IPS DF 6.9 (cell line): Measurements from ENCODE around the gene HSF5.

ENCODE experiments used
- DNase-seq: peaks from one replicate; pipeline ENCODE4 v3.0.0-alpha.2; 2013; ENCODE audit warnings: low read depth, low spot score
- H3K27ac ChIP-seq: one replicate; pipeline ENCODE4 v1.5.1; 2013; ENCODE audit warnings: low read length, control low read depth
- H3K27me3 ChIP-seq: 2 replicates; pipeline ENCODE4 v1.6.1; 2013; ENCODE audit warnings: mild to moderate bottlenecking, low read length; ENCODE audit not compliant: control insufficient read depth, insufficient read depth
- H3K36me3 ChIP-seq: 2 replicates; pipeline ENCODE4 v1.6.1; 2013; ENCODE audit warnings: low read length; ENCODE audit not compliant: control insufficient read depth, insufficient read depth
- H3K4me1 ChIP-seq: 2 replicates; pipeline ENCODE4 v1.6.1; 2013; ENCODE audit warnings: low read length; ENCODE audit not compliant: control insufficient read depth, insufficient read depth
- H3K4me3 ChIP-seq: 2 replicates; pipeline ENCODE4 v1.5.1; 2013; ENCODE audit warnings: mild to moderate bottlenecking, low read length
- H3K9me3 ChIP-seq: 2 replicates; pipeline ENCODE4 v1.6.1; 2013; ENCODE audit warnings: low read length, inconsistent platforms; ENCODE audit not compliant: control insufficient read depth, insufficient read depth
- WGBS: extraction: QIAGEN DNeasy Blood & Tissue Kit; methylation state at CpG from one replicate; pipeline ENCODE4 v1.1.7; 2013; ENCODE audit warnings: mixed read lengths, missing lambda C conversion rate; ENCODE audit not compliant: insufficient read length, insufficient coverage; 5-methylcytosine and 5-hydroxymethylcytosine counted together

Gene HSF5

GRCh38 chr17:58378733-58379510 lies 109.3 kb downstream of the HSF5 start:
- Histone ChIP-seq H3K9me3 (no peaks in the 10 kb centered on the region), H3K4me1 (peaks cover 5% of the 10 kb centered on the region), H3K4me3 (no peak overlapping the region), H3K36me3 (no peaks in the 10 kb centered on the region), H3K27ac (no peak overlapping the region), H3K27me3 (no peaks in the 10 kb centered on the region)
- no peak for DNase-seq
- no CpG with 5 or more reads among the region's 8 CpGs for WGBS

GRCh38 chr17:58377661-58378060 lies 110.5 kb downstream of the HSF5 start:
- no CpG with 5 or more reads among the region's 5 CpGs for WGBS
- H3K27ac ChIP-seq = no peak overlapping the region
- no peaks in the 10 kb centered on the region for H3K9me3 ChIP-seq
- H3K4me3 ChIP-seq = no peak overlapping the region
- H3K4me1 ChIP-seq = peaks cover 5% of the 10 kb centered on the region
- no peaks in the 10 kb centered on the region for H3K36me3 ChIP-seq
- no peaks in the 10 kb centered on the region for H3K27me3 ChIP-seq
- no peak for DNase-seq

GRCh38 chr17:58377093-58377601 lies 111.1 kb downstream of the HSF5 start:
- Histone ChIP-seq H3K4me1 (peaks cover 5% of the 10 kb centered on the region), H3K9me3 (no peaks in the 10 kb centered on the region), H3K36me3 (no peaks in the 10 kb centered on the region), H3K4me3 (no peak overlapping the region), H3K27me3 (no peaks in the 10 kb centered on the region), H3K27ac (no peak overlapping the region)
- no CpG with 5 or more reads among the region's 3 CpGs for WGBS
- DNase-seq = no peak

GRCh38 chr17:58376472-58377000 lies 111.7 kb downstream of the HSF5 start:
- Histone ChIP-seq H3K27ac (no peak overlapping the region), H3K4me3 (no peak overlapping the region), H3K36me3 (no peaks in the 10 kb centered on the region), H3K9me3 (no peaks in the 10 kb centered on the region), H3K27me3 (no peaks in the 10 kb centered on the region), H3K4me1 (peaks cover 5% of the 10 kb centered on the region)
- DNase-seq = no peak
- WGBS = no CpG with 5 or more reads among the region's 4 CpGs

GRCh38 chr17:58375811-58376210 lies 112.4 kb downstream of the HSF5 start:
- no CpG with 5 or more reads among the region's 2 CpGs for whole genome bisulfite sequencing
- Histone ChIP-seq H3K4me1 (peaks cover 5% of the 10 kb centered on the region), H3K27me3 (no peaks in the 10 kb centered on the region), H3K36me3 (no peaks in the 10 kb centered on the region), H3K27ac (no peak overlapping the region), H3K9me3 (no peaks in the 10 kb centered on the region), H3K4me3 (no peak overlapping the region)
- DNase-seq = no peak

GRCh38 chr17:58375256-58375655 lies 113.0 kb downstream of the HSF5 start:
- no peaks in the 10 kb centered on the region for H3K27me3 ChIP-seq
- H3K4me1 ChIP-seq = peaks cover 5% of the 10 kb centered on the region
- no peaks in the 10 kb centered on the region for H3K36me3 ChIP-seq
- WGBS = no CpG with 5 or more reads among the region's 5 CpGs
- no peak overlapping the region for H3K4me3 ChIP-seq
- H3K9me3 ChIP-seq = no peaks in the 10 kb centered on the region
- DNase-seq = no peak
- no peak overlapping the region for H3K27ac ChIP-seq

GRCh38 chr17:58373923-58374322 lies 114.3 kb downstream of the HSF5 start:
- no CpG with 5 or more reads among the region's 1 CpG for WGBS
- no peak overlapping the region for H3K4me3 ChIP-seq
- no peak for DNase-seq

GRCh38 chr17:58373003-58373402 lies 115.2 kb downstream of the HSF5 start:
- Histone ChIP-seq H3K9me3 (no peaks in the 10 kb centered on the region), H3K27ac (no peak overlapping the region), H3K4me1 (peaks cover 5% of the 10 kb centered on the region), H3K4me3 (no peak overlapping the region), H3K27me3 (no peaks in the 10 kb centered on the region), H3K36me3 (no peaks in the 10 kb centered on the region)
- WGBS = no CpG with 5 or more reads among the region's 5 CpGs
- no peak for DNase-seq

More at GRCh38 chr17:58373923-58374322, 114.3 kb downstream of the HSF5 start:
- Histone ChIP-seq H3K27me3 (no peaks in the 10 kb centered on the region), H3K4me1 (peaks cover 5% of the 10 kb centered on the region), H3K36me3 (no peaks in the 10 kb centered on the region), H3K27ac (no peak overlapping the region), H3K9me3 (no peaks in the 10 kb centered on the region)

GRCh38 chr17:58371300-58371950 lies 116.8 kb downstream of the HSF5 start:
- no CpG with 5 or more reads among the region's 6 CpGs for WGBS
- no peaks in the 10 kb centered on the region for H3K27me3 ChIP-seq
- no peaks in the 10 kb centered on the region for H3K36me3 ChIP-seq
- H3K27ac ChIP-seq = no peak overlapping the region
- peaks cover under 1% of the 10 kb centered on the region; the same call in 1 of the 2 replicates for H3K4me1 ChIP-seq
- DNase-seq = no peak
- no peaks in the 10 kb centered on the region for H3K9me3 ChIP-seq
- no peak overlapping the region for H3K4me3 ChIP-seq

GRCh38 chr17:58370716-58371115 lies 117.5 kb downstream of the HSF5 start:
- DNase-seq = no peak
- Histone ChIP-seq H3K4me1 (no peaks in the 10 kb centered on the region), H3K4me3 (no peak overlapping the region), H3K27me3 (no peaks in the 10 kb centered on the region), H3K27ac (no peak overlapping the region), H3K36me3 (no peaks in the 10 kb centered on the region), H3K9me3 (no peaks in the 10 kb centered on the region)
- WGBS = no CpG with 5 or more reads among the region's 9 CpGs
